GM21737 (cell line): ENCODE data around the gene MYO9B.

Source experiments
- ATAC-seq: cut with Tn5 transposase; IDR thresholded peaks from one replicate; pipeline ENCODE4 v1.9.1; 2021; ENCODE audit warnings: mild to moderate bottlenecking, moderate library complexity; ENCODE audit not compliant: unreplicated experiment

The MYO9B gene

GRCh38 chr19:17209126-17210036 is 133.8 kb downstream of the MYO9B start:
- ATAC-seq, result no peak

DNA sequence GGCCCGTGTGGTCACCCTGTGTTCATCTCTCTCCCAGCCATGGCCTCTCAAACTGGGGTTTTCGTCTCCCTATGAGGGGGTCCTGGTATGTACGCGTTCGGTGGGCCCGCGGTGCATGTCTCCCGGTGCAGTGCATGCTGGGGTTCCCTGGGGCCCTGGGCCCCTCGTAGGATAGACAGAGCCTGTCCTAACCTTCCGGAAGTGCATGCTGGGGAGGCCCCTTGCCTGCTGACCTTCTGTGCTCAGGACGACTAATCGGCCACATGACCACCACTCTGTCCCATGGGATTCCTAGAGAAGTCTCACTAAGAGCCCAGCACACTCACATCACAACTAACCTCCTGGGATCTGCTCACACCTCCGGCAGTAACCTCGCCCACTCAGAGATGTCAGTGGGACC is 134.7 kb downstream of the MYO9B start:
- ATAC-seq, result no peak

DNA sequence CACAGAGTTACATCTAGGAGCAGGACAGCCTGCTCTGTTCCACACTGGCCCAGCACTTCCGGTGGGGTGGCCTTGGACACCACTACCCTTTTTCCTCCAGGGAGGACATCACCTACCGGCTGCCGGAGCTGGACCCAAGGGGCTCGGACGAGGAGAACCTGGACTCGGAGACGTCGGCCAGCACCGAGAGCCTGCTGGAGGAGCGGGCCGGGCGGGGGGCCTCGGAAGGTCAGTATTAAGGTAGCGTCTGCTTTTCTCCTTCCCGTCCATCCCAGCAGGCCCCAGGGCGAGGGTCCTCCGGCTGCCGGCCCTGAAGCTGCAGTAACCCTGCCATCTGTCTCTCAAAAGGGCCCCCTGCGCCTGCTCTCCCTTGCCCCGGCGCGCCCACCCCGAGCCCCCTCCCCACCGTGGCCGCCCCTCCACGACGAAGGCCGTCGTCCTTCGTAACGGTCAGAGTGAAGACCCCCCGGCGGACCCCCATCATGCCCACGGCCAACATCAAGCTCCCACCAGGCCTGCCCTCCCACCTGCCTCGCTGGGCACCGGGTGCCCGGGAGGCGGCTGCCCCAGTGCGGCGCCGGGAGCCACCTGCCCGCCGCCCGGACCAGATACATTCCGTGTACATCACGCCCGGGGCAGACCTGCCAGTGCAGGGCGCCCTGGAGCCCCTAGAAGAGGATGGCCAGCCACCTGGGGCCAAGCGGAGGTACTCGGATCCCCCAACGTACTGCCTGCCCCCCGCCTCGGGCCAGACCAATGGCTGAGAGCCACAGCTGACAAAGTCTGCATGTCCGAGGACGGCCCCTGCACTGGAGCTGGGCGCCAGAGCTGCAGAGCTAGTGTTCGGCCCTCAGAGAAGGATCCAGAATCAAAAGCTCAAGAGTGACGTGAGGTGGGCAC is 136.2 kb downstream of the MYO9B start:
- ATAC-seq, result no peak

GRCh38 chr19:17213334-17213733 is 137.8 kb downstream of the MYO9B start:
- ATAC-seq, result no peak

- no peak for ATAC-seq
Measured at GRCh38 chr19:17214508-17215126, 139.0 kb downstream of the MYO9B start.

GRCh38 chr19:17215127-17215971 is 139.8 kb downstream of the MYO9B start, which contains the start of gene USE1:
TSS of gene USE1 (plus strand) at chr19:17215357. CDS start at chr19:17215406, 49 bp downstream.
- peak; percentile 53 for ATAC-seq

DNA sequence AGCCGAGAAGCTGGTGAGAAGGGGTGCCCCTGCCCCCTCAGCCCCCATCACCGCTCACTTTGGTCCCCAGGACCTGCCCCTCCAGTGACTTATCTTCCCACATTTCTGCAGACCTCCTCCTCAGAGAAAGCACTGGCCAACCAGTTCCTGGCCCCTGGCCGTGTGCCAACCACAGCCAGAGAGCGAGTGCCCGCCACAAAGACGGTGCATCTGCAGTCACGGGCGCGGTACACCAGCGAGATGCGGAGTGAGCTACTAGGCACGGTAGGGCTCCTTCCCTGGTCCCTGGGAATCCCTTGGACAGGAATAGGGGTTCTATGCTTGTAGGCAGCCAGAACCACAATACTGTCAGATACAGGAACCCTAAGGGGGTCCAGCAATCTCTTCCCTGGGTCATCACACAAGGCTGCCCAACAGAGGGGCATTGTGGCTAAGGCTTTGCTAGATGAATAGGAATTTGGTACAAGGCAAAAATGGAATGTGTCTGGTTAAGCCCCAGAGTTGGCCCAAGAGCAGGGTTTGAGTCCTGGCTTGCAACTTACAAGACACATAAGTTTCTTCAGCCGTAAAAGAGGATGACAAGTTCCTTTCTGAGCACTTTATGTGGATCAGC is 140.6 kb downstream of the MYO9B start:
- ATAC-seq, result no peak

- no peak for ATAC-seq
Measured at GRCh38 chr19:17219286-17219685, 143.7 kb downstream of the MYO9B start.

DNA sequence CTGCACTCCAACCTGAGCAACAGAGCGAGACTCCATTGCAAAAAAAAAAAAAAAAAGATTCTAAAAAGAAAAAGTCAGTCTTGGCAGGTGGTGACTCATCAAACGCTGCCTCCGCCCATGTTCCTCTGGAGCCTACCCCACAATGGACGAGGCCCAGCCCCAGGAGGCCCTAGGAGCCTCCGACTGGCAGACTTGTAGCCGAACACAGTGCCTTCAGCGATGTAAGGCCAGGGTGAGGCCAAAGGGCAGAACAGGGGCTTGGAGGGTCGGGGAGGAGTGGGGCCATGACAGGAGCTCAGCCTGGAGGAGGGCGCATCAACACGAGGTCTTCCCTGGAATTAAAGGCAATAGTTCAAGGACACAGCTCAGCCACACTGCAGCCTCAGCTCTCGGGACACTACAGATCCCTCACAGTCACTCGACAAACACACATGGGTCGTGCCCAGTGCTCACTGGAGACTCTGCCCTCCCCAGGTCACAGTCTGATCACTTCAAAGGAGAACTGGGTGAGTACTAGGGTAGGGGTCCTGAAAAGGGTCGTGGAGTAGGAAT is 144.7 kb downstream of the MYO9B start:
- ATAC-seq, result no peak

GRCh38 chr19:17225053-17225452 is 149.5 kb downstream of the MYO9B start:
- ATAC-seq, result no peak

- ATAC-seq, result peak; percentile 90
Measured at GRCh38 chr19:17226002-17226933, 150.7 kb downstream of the MYO9B start, which contains the start of gene OCEL1. TSS of gene OCEL1 (plus strand) at chr19:17226226. CDS start at chr19:17226248, 22 bp downstream.

- ATAC-seq, result no peak
Measured at GRCh38 chr19:17227798-17228367, 152.3 kb downstream of the MYO9B start.

- no peak for ATAC-seq
Measured at GRCh38 chr19:17229890-17230289, 154.3 kb downstream of the MYO9B start.

DNA sequence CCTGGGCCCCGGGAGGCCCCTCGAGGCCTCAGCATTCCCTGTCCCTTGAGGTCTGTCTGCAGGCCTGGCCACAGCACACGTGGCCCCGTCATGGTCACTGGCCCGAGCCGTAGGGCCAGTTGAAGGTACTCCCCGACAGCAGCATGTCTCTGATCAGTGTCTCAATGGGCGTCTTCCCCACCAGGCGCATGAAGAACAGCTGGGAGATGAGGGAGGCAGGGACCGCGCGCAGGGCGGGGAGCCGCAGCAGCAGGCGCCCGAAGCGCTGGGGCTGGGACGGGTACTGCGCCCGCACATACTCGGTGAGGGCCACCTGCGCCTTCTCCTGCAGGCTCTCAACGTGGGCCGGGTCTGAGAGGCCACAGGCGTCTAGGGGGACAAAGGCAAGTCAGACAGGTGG is 156.7 kb downstream of the MYO9B start:
- ATAC-seq, result no peak

- no peak for ATAC-seq
Measured at GRCh38 chr19:17234911-17235299, 159.3 kb downstream of the MYO9B start.

GRCh38 chr19:17235300-17235970 is 159.9 kb downstream of the MYO9B start:
- ATAC-seq, result no peak

GRCh38 chr19:17235971-17236777 is 160.6 kb downstream of the MYO9B start:
- no peak for ATAC-seq
